ENCODE data around the gene SRRM3.

- TF ChIP-seq, protein P1, sequence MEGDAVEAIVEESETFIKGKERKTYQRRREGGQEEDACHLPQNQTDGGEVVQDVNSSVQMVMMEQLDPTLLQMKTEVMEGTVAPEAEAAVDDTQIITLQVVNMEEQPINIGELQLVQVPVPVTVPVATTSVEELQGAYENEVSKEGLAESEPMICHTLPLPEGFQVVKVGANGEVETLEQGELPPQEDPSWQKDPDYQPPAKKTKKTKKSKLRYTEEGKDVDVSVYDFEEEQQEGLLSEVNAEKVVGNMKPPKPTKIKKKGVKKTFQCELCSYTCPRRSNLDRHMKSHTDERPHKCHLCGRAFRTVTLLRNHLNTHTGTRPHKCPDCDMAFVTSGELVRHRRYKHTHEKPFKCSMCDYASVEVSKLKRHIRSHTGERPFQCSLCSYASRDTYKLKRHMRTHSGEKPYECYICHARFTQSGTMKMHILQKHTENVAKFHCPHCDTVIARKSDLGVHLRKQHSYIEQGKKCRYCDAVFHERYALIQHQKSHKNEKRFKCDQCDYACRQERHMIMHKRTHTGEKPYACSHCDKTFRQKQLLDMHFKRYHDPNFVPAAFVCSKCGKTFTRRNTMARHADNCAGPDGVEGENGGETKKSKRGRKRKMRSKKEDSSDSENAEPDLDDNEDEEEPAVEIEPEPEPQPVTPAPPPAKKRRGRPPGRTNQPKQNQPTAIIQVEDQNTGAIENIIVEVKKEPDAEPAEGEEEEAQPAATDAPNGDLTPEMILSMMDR (IDR thresholded peaks at IDR 0.05; ENCODE audit: low read depth, low read length): no peak
- no peak for TF ChIP-seq EZH2phosphoT487 (IDR thresholded peaks at IDR 0.05; ENCODE audit: low read depth)
These were observed 71.8 kb downstream of the SRRM3 start for GRCh38 chr7:76273503-76273902.
